Upper lobe of left lung (tissue), 6 donors: ENCODE results near the gene INAFM1. TPM values are rescaled to one million over a fixed set of nuclear protein-coding genes. Genes with fewer than 3 reads are reported as not detected.
"Not testable (repeated sequence)": the region's sequence is repeated elsewhere in the genome, so short reads cannot be mapped to it uniquely, and the experiment has no call there.

ENCODE experiments used
- ATAC-seq, 2 donors: fragments of 200-7000 bp; cut with Tn5 transposase; one replicate each; pipeline ENCODE4 v1.9.1; 2022; ENCODE audit warnings: mild to moderate bottlenecking in 2 of 2, moderate library complexity in 2 of 2; ENCODE audit not compliant: low FRiP score in 2 of 2
- DNase-seq, 2 donors: peaks; one replicate each; pipeline ENCODE4 v3.0.0-alpha.2; 2019 to 2020
- H3K27ac ChIP-seq, 4 donors: fragments of 200-600 bp; sonication (generic); one replicate each; pipeline ENCODE4 v1.5.1; 2016 to 2019
- H3K27me3 ChIP-seq, 4 donors: fragments of 200-600 bp; sonication (generic); one replicate each; pipeline ENCODE4 v1.5.1; 2017 to 2019
- H3K36me3 ChIP-seq, 4 donors: fragments of 200-600 bp; sonication (generic); one replicate each; pipeline ENCODE4 v1.5.1; 2016 to 2019
- H3K4me1 ChIP-seq, 4 donors: fragments of 200-600 bp; sonication (generic); one replicate each; pipeline ENCODE4 v1.5.1; 2018 to 2019
- H3K4me3 ChIP-seq, 4 donors: fragments of 200-600 bp; sonication (generic); one replicate each; pipeline ENCODE4 v1.5.1; 2017 to 2019; ENCODE audit warnings: mild to moderate bottlenecking in 2 of 4, moderate library complexity in 1 of 4
- H3K9me3 ChIP-seq, 4 donors: fragments of 200-600 bp; sonication (generic); one replicate each; pipeline ENCODE4 v1.5.1; 2018 to 2019
- CTCF ChIP-seq, 6 experiments: fragments of 450-650 bp in 4 of 6; fragments of 200-600 bp in 2 of 6; sonication (generic) in 2 of 6; IDR thresholded peaks; one replicate each; pipeline ENCODE4 v1.5.1; 2016 to 2019; ENCODE audit warnings: antibody characterized with exemption in 6 of 6
- EP300 ChIP-seq, 4 donors: sonication (generic); formaldehyde crosslinking; IDR thresholded peaks; one replicate each; pipeline ENCODE4 v1.5.1; 2017; ENCODE audit warnings: antibody characterized with exemption in 4 of 4, control low read depth in 2 of 4
- POLR2A ChIP-seq, 4 donors: fragments of 450-650 bp; IDR thresholded peaks; one replicate each; pipeline ENCODE4 v1.5.1; 2016 to 2017; ENCODE audit warnings: antibody characterized with exemption in 4 of 4, mild to moderate bottlenecking in 2 of 4
- POLR2AphosphoS5 ChIP-seq, 2 donors: sonication (generic); formaldehyde crosslinking; IDR thresholded peaks; one replicate each; pipeline ENCODE4 v1.5.1; 2017; ENCODE audit warnings: antibody characterized with exemption in 2 of 2
- WGBS, 2 donors: methylation state at CpG; one replicate each; pipeline ENCODE4 v1.1.5; 2017 to 2018; 5-methylcytosine and 5-hydroxymethylcytosine counted together
- total RNA-seq, 6 donors: library from RNA; depleted of rRNA in 4 of 6; stranded (reverse); fragments of >200 nt in 4 of 6; gene quantifications; one replicate each; pipeline versions ENCODE4 v1.1.0 to v1.2.1, GENCODE V29; 2016 to 2021
- donor health status: DM: no; HTN: no; CAD: no; lungs with moderate emphysema.
- donor health status: DM: no; HTN: yes; CAD: no; lungs with severe emphysema.

INAFM1 gene
- total RNA-seq, 6 donors from 2014 or later, result 0.59 to 28.3 (median 22.4) TPM

GRCh38 chr19:47258434-47258833, 16.3 kb upstream of the INAFM1 start:
- H3K4me1 ChIP-seq, result peaks cover 23 to 44% (median 25%) of the 10 kb centered on the region in 4 donors
- DNase-seq, result no peak
- WGBS, 2 donors, result 86 to 87% methylated on average over 9 of the region's 9 CpGs
- peak overlapping the region; percentile 90 to 97 (median 94) for H3K27ac ChIP-seq
- H3K9me3 ChIP-seq, result no peaks in the 10 kb centered on the region
- no peak for ATAC-seq
- H3K27me3 ChIP-seq, result no peaks in the 10 kb centered on the region
- peaks cover 9 to 51% (median 45%) of the 10 kb centered on the region in 4 donors for H3K36me3 ChIP-seq
- H3K4me3 ChIP-seq, result peak overlapping the region in 2 of 4 donors; percentile 52 to 64
- TF ChIP-seq CTCF (IDR thresholded peaks at IDR 0.05) (no peak), EP300 (IDR thresholded peaks at IDR 0.05) (no peak), POLR2AphosphoS5 (IDR thresholded peaks at IDR 0.05) (no peak), POLR2A (IDR thresholded peaks at IDR 0.05) (no peak)

- ATAC-seq, result no peak
- DNase-seq, result no peak
- H3K4me1 ChIP-seq, result peaks cover 23 to 44% (median 25%) of the 10 kb centered on the region in 4 donors
- no peak for TF ChIP-seq CTCF (IDR thresholded peaks at IDR 0.05)
- no peak for TF ChIP-seq EP300 (IDR thresholded peaks at IDR 0.05)
- no peak for TF ChIP-seq POLR2A (IDR thresholded peaks at IDR 0.05)
- TF ChIP-seq POLR2AphosphoS5 (IDR thresholded peaks at IDR 0.05), result no peak
- H3K36me3 ChIP-seq, result peaks cover 9 to 56% (median 48%) of the 10 kb centered on the region in 4 donors
- WGBS, 2 donors, result 93 to 94% methylated on average over 6 of the region's 6 CpGs
- no peaks in the 10 kb centered on the region for H3K27me3 ChIP-seq
- H3K9me3 ChIP-seq, result no peaks in the 10 kb centered on the region
- peak overlapping the region in 3 of 4 donors; percentile 93 to 97 (median 96) for H3K27ac ChIP-seq
- no peak overlapping the region for H3K4me3 ChIP-seq
Observed at GRCh38 chr19:47258895-47259555, 15.7 kb upstream of the INAFM1 start.

- Histone ChIP-seq H3K36me3 (peaks cover 20 to 71% (median 61%) of the 10 kb centered on the region in 4 donors), H3K27me3 (no peaks in the 10 kb centered on the region), H3K27ac (no peak overlapping the region), H3K4me1 (peaks cover 21 to 39% (median 24%) of the 10 kb centered on the region in 4 donors), H3K9me3 (no peaks in the 10 kb centered on the region), H3K4me3 (no peak overlapping the region)
- ATAC-seq (no peak), DNase-seq (peak in 1 of 2 donors; percentile 86)
- WGBS, 2 donors, result 94 to 98% methylated on average over 16 to 17 of the region's 17 CpGs
- TF ChIP-seq POLR2AphosphoS5 (IDR thresholded peaks at IDR 0.05) (no peak), EP300 (IDR thresholded peaks at IDR 0.05) (no peak), CTCF (IDR thresholded peaks at IDR 0.05) (no peak), POLR2A (IDR thresholded peaks at IDR 0.05) (no peak)
Observed at GRCh38 chr19:47260476-47260875, 14.2 kb upstream of the INAFM1 start.

- H3K4me3 ChIP-seq, H3K27me3 ChIP-seq, H3K9me3 ChIP-seq, ATAC-seq, DNase-seq, H3K27ac ChIP-seq: not testable (repeated sequence)
- H3K36me3 ChIP-seq, result peaks cover 21 to 87% (median 77%) of the 10 kb centered on the region in 4 donors
- WGBS, 2 donors, result 76 to 85% methylated on average over 14 of the region's 14 CpGs
- H3K4me1 ChIP-seq, result peaks cover 15 to 32% (median 17%) of the 10 kb centered on the region in 4 donors
Observed at GRCh38 chr19:47261946-47262793, 12.5 kb upstream of the INAFM1 start.

GRCh38 chr19:47264629-47265028, 10.1 kb upstream of the INAFM1 start:
- Histone ChIP-seq H3K4me1 (peaks cover 0 to 10% (median 0%) of the 10 kb centered on the region in 4 donors), H3K4me3 (no peak overlapping the region), H3K36me3 (peaks cover 23 to 94% (median 79%) of the 10 kb centered on the region in 4 donors), H3K9me3 (no peaks in the 10 kb centered on the region), H3K27me3 (no peaks in the 10 kb centered on the region), H3K27ac (no peak overlapping the region)
- ATAC-seq (no peak), DNase-seq (peak in 1 of 2 donors; percentile 86)
- TF ChIP-seq POLR2AphosphoS5 (IDR thresholded peaks at IDR 0.05) (no peak), CTCF (IDR thresholded peaks at IDR 0.05) (no peak), EP300 (IDR thresholded peaks at IDR 0.05) (no peak), POLR2A (IDR thresholded peaks at IDR 0.05) (no peak)
- WGBS, 2 donors, result 94 to 97% methylated on average over 19 to 30 of the region's 30 CpGs
